H9 (cell line): ENCODE measurements around the gene ZBTB38. TPM values are rescaled to one million over a fixed set of nuclear protein-coding genes. Genes with fewer than 3 reads are reported as not detected.

ENCODE experiments used
- DNase-seq: peaks from one replicate; pipeline ENCODE4 v3.0.0-alpha.2; 2017
- H2AFZ ChIP-seq: one replicate; pipeline ENCODE4 v1.6.1; 2013; ENCODE audit warnings: mild to moderate bottlenecking, low read length, control low read depth, moderate library complexity
- H2AK5ac ChIP-seq: 2 replicates; pipeline ENCODE4 v1.6.1; 2013; ENCODE audit warnings: low read length, control low read depth, mixed read lengths; ENCODE audit not compliant: insufficient read length
- H2BK120ac ChIP-seq: one replicate; pipeline ENCODE4 v1.6.1; 2013; ENCODE audit warnings: low read depth, mild to moderate bottlenecking, low read length, control low read depth, inconsistent platforms; ENCODE audit not compliant: poor library complexity, severe bottlenecking
- H2BK12ac ChIP-seq: 2 replicates; pipeline ENCODE4 v1.6.1; 2013; ENCODE audit warnings: low read length, control low read depth, mixed read lengths, low read depth; ENCODE audit not compliant: insufficient read length
- H2BK15ac ChIP-seq: 2 replicates; pipeline ENCODE4 v1.6.1; 2013; ENCODE audit warnings: low read depth, low read length, control low read depth
- H2BK20ac ChIP-seq: one replicate; pipeline ENCODE4 v1.6.1; 2013; ENCODE audit warnings: low read depth, mild to moderate bottlenecking, low read length, control low read depth, inconsistent platforms; ENCODE audit not compliant: poor library complexity, severe bottlenecking
- H2BK5ac ChIP-seq: 2 replicates; pipeline ENCODE4 v1.6.1; 2013; ENCODE audit warnings: low read length, control low read depth, mixed read lengths; ENCODE audit not compliant: insufficient read length
- H3K14ac ChIP-seq: 2 replicates; pipeline ENCODE4 v1.6.1; 2013; ENCODE audit warnings: low read length, control low read depth; ENCODE audit not compliant: insufficient read depth
- H3K18ac ChIP-seq: 2 replicates; pipeline ENCODE4 v1.6.1; 2013; ENCODE audit warnings: low read depth, mild to moderate bottlenecking, mixed read lengths, low read length, control low read depth; ENCODE audit not compliant: insufficient read length
- H3K23ac ChIP-seq: 2 replicates; pipeline ENCODE4 v1.6.1; 2013; ENCODE audit warnings: low read length, control low read depth, mixed read lengths, low read depth; ENCODE audit not compliant: insufficient read length
- H3K23me2 ChIP-seq: 2 replicates; pipeline ENCODE4 v1.6.1; 2013; ENCODE audit warnings: low read depth, mild to moderate bottlenecking, mixed read lengths, low read length, control low read depth; ENCODE audit not compliant: insufficient read length, poor library complexity, severe bottlenecking
- H3K27ac ChIP-seq: 2 replicates; pipeline ENCODE4 v1.5.1; 2013; ENCODE audit warnings: low read length, control low read depth, mixed read lengths, low read depth; ENCODE audit not compliant: insufficient read length
- H3K27me3 ChIP-seq: 2 replicates; pipeline ENCODE4 v1.6.1; 2013; ENCODE audit warnings: low read length, control low read depth, inconsistent platforms; ENCODE audit not compliant: insufficient read depth
- H3K4ac ChIP-seq: 2 replicates; pipeline ENCODE4 v1.6.1; 2013; ENCODE audit warnings: low read depth, mild to moderate bottlenecking, control low read depth, inconsistent platforms, low read length, moderate library complexity
- H3K4me1 ChIP-seq: 2 replicates; pipeline ENCODE4 v1.6.1; 2013; ENCODE audit warnings: low read length, control low read depth, inconsistent platforms; ENCODE audit not compliant: insufficient read depth
- H3K4me2 ChIP-seq: 2 replicates; pipeline ENCODE4 v1.6.1; 2013; ENCODE audit warnings: low read length, control low read depth, mixed read lengths; ENCODE audit not compliant: insufficient read length, insufficient read depth
- H3K56ac ChIP-seq: 2 replicates; pipeline ENCODE4 v1.6.1; 2013; ENCODE audit warnings: low read depth, mild to moderate bottlenecking, mixed read lengths, low read length, control low read depth; ENCODE audit not compliant: insufficient read length
- H3K79me1 ChIP-seq: 2 replicates; pipeline ENCODE4 v1.6.1; 2013; ENCODE audit warnings: low read depth, mild to moderate bottlenecking, moderate library complexity, low read length, control low read depth, inconsistent platforms; ENCODE audit not compliant: insufficient read depth, poor library complexity, severe bottlenecking
- H3K79me2 ChIP-seq: 2 replicates; pipeline ENCODE4 v1.6.1; 2013; ENCODE audit warnings: low read length, control low read depth, inconsistent platforms; ENCODE audit not compliant: insufficient read depth
- H3K9ac ChIP-seq: 2 replicates; pipeline ENCODE4 v1.6.1; 2013; ENCODE audit warnings: low read length, control low read depth, mixed read lengths; ENCODE audit not compliant: insufficient read length; ENCODE audit errors: extremely low read depth
- H3K9me3 ChIP-seq: one replicate; pipeline ENCODE4 v1.6.1; 2013; ENCODE audit warnings: low read depth, low read length, inconsistent platforms; ENCODE audit not compliant: control insufficient read depth
- H3T11ph ChIP-seq: one replicate; pipeline ENCODE4 v1.6.1; 2013; ENCODE audit warnings: mild to moderate bottlenecking, low read length, control low read depth, inconsistent platforms
- H4K20me1 ChIP-seq: one replicate; pipeline ENCODE4 v1.6.1; 2013; ENCODE audit not compliant: control insufficient read depth, insufficient read length, insufficient read depth
- H4K5ac ChIP-seq: 2 replicates; pipeline ENCODE4 v1.6.1; 2013; ENCODE audit warnings: low read depth, mild to moderate bottlenecking, mixed read lengths, low read length, control low read depth; ENCODE audit not compliant: insufficient read length
- H4K8ac ChIP-seq: replicated peaks from 2 replicates; pipeline ENCODE4 v1.6.1; 2013; ENCODE audit warnings: low read length, control low read depth, mixed read lengths, low read depth; ENCODE audit not compliant: insufficient read length
- H4K91ac ChIP-seq: 2 replicates; pipeline ENCODE4 v1.6.1; 2013; ENCODE audit warnings: low read depth, mild to moderate bottlenecking, moderate library complexity, mixed read lengths, low read length, control low read depth; ENCODE audit not compliant: insufficient read length
- H3K27ac Mint-ChIP-seq, 3 experiments: 2 replicates in 2 of 3; 3 replicates in 1 of 3; pipeline ENCODE4 v1.8.0; 2020 to 2021; ENCODE audit warnings: mixed read lengths in 3 of 3, mild to moderate bottlenecking in 1 of 3, moderate library complexity in 1 of 3
- H3K27me3 Mint-ChIP-seq: 2 replicates; pipeline ENCODE4 v1.8.0; 2021; ENCODE audit warnings: low read depth, mild to moderate bottlenecking, moderate library complexity, mixed read lengths
- H3K36me3 Mint-ChIP-seq, 3 experiments: 2 replicates in 2 of 3; 3 replicates in 1 of 3; pipeline ENCODE4 v1.8.0; 2020 to 2021; ENCODE audit warnings: low read depth in 3 of 3, mixed read lengths in 3 of 3; ENCODE audit not compliant: insufficient read depth in 1 of 3
- H3K4me1 Mint-ChIP-seq, 2 experiments: 2 replicates each; pipeline ENCODE4 v1.8.0; 2020; ENCODE audit warnings: mixed read lengths in 2 of 2
- H3K4me3 Mint-ChIP-seq, 2 experiments: 2 replicates in 1 of 2; 3 replicates in 1 of 2; pipeline ENCODE4 v1.8.0; 2020 to 2021; ENCODE audit warnings: mild to moderate bottlenecking in 2 of 2, mixed read lengths in 2 of 2, moderate library complexity in 1 of 2
- H3K9me3 Mint-ChIP-seq, 2 experiments: 2 replicates in 1 of 2; 3 replicates in 1 of 2; pipeline ENCODE4 v1.8.0; 2020; ENCODE audit warnings: mild to moderate bottlenecking in 2 of 2, mixed read lengths in 2 of 2, moderate library complexity in 1 of 2
- CTCF ChIP-seq: fragments of 200-600 bp; sonication (generic); conservative IDR thresholded peaks from 3 replicates; pipeline ENCODE4 v1.8.0; 2021; ENCODE audit warnings: antibody characterized with exemption, mild to moderate bottlenecking
- WGBS: extraction: QIAGEN DNeasy Blood & Tissue Kit; methylation state at CpG from one replicate; pipeline ENCODE4 v1.1.7; 2013; ENCODE audit warnings: missing lambda C conversion rate, low lambda C conversion rate, mixed read lengths; ENCODE audit not compliant: insufficient read length; ENCODE audit errors: extremely low coverage; 5-methylcytosine and 5-hydroxymethylcytosine counted together
- total RNA-seq: library from RNA; stranded (reverse); gene quantifications from 2 replicates; pipeline ENCODE4 v1.2.1, GENCODE V29; 2021

Gene ZBTB38
- total RNA-seq, 1 experiment from 2014 or later: 14.6 TPM

- no peak overlapping the region for H2AK5ac ChIP-seq
- no peak overlapping the region for H4K8ac ChIP-seq
- H2BK5ac ChIP-seq: no peak overlapping the region
- H2BK15ac ChIP-seq: no peak overlapping the region
- H3K4me2 ChIP-seq: no peak overlapping the region
- H3K23me2 ChIP-seq: no peaks in the 10 kb centered on the region
- no peaks in the 10 kb centered on the region for H3K27me3 ChIP-seq
- H3K4me3 Mint-ChIP-seq: no peak overlapping the region
- H3K23ac ChIP-seq: no peak overlapping the region
- H3K9me3 ChIP-seq: no peaks in the 10 kb centered on the region
- no peak overlapping the region for H3K18ac ChIP-seq
- no peak overlapping the region for H3K14ac ChIP-seq
- H4K20me1 ChIP-seq: no peaks in the 10 kb centered on the region
- H3K27ac Mint-ChIP-seq: no peak overlapping the region
- no CpG with 5 or more reads among the region's 9 CpGs for WGBS
- DNase-seq: no peak
- no peak overlapping the region for H2BK20ac ChIP-seq
- no peak overlapping the region for H3K4ac ChIP-seq
- H3K9me3 Mint-ChIP-seq: no peaks in the 10 kb centered on the region
- peaks cover 8% of the 10 kb centered on the region for H3K27me3 Mint-ChIP-seq
- H3K4me1 Mint-ChIP-seq: peaks cover 10 to 11% of the 10 kb centered on the region in 2 experiments
- H3T11ph ChIP-seq: no peak overlapping the region
- H4K5ac ChIP-seq: no peak overlapping the region
- H3K79me1 ChIP-seq: no peaks in the 10 kb centered on the region
- H3K9ac ChIP-seq: no peak overlapping the region
- TF ChIP-seq CTCF: no peak
- H3K4me1 ChIP-seq: no peaks in the 10 kb centered on the region; the same call in 1 of the 2 replicates
- no peak overlapping the region for H2AFZ ChIP-seq
- H3K56ac ChIP-seq: no peak overlapping the region
- H2BK120ac ChIP-seq: no peak overlapping the region
- no peak overlapping the region for H2BK12ac ChIP-seq
- no peak overlapping the region for H4K91ac ChIP-seq
- no peak overlapping the region for H3K27ac ChIP-seq
- no peaks in the 10 kb centered on the region for H3K79me2 ChIP-seq
- no peaks in the 10 kb centered on the region for H3K36me3 Mint-ChIP-seq
Measured at GRCh38 chr3:141331377-141332318, 36.7 kb upstream of the ZBTB38 start.
